Measurements from ENCODE around the gene PRELID3B.

PRELID3B gene

DNA sequence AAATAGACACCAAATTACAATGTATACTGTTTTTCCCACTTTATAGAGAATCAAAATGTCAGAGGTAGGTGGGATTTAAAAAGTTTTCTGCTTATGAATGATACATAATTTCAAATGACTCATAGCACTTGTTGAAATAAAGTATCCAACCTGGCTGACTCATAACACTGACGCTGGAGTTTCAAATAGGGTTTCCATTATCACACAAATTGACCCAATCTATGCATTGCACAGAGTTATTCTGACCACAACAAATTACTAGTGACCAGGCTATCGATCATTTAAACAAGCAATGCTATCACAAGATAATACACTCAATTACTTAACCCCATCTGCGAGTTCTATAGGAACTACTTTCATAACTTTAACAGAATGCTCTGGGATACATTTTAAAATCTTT, 31.9 kb upstream of the PRELID3B start:
- H3K27me3 ChIP-seq (replicated peaks): no peaks in the 10 kb centered on the region
- H3K4me3 ChIP-seq (ENCODE audit: low read depth, low read length): no peak overlapping the region
- no peaks in the 10 kb centered on the region for H3K36me3 ChIP-seq (replicated peaks)
- in situ Hi-C loops (cut with HindIII; ENCODE audit: low pct_ligation_motif_present, low sequenced_read_pairs): no loop called here
- no peak for DNase-seq
- H3K27ac ChIP-seq: no peak overlapping the region
- TF ChIP-seq, protein P1, sequence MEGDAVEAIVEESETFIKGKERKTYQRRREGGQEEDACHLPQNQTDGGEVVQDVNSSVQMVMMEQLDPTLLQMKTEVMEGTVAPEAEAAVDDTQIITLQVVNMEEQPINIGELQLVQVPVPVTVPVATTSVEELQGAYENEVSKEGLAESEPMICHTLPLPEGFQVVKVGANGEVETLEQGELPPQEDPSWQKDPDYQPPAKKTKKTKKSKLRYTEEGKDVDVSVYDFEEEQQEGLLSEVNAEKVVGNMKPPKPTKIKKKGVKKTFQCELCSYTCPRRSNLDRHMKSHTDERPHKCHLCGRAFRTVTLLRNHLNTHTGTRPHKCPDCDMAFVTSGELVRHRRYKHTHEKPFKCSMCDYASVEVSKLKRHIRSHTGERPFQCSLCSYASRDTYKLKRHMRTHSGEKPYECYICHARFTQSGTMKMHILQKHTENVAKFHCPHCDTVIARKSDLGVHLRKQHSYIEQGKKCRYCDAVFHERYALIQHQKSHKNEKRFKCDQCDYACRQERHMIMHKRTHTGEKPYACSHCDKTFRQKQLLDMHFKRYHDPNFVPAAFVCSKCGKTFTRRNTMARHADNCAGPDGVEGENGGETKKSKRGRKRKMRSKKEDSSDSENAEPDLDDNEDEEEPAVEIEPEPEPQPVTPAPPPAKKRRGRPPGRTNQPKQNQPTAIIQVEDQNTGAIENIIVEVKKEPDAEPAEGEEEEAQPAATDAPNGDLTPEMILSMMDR (IDR thresholded peaks at IDR 0.05; ENCODE audit: low read depth, low read length, missing control alignments): no peak

DNA sequence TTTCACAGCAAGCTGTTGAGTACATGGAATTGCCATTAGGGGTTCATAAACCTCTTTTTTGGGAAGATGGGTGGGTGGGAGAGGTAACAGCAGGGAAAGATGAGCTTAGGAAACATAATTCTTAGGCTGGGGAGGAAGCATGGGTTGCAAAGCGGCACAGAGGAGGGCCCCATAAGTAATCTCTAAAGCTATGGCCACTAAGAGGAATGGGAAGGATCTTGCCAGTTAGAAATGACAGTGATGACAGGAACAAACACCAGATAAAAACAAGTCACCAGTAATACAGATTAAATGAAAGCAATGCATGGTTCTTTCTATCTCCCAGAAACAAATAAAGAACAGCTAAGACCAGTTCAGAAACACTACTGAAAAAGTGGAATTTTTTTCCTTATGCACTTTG, 31.0 kb upstream of the PRELID3B start:
- H3K36me3 ChIP-seq (replicated peaks): no peaks in the 10 kb centered on the region
- in situ Hi-C loops (cut with HindIII; ENCODE audit: low pct_ligation_motif_present, low sequenced_read_pairs): no loop called here
- no peak for DNase-seq
- H3K27me3 ChIP-seq (replicated peaks): no peaks in the 10 kb centered on the region
- TF ChIP-seq, protein P1 (IDR thresholded peaks at IDR 0.05; ENCODE audit: low read depth, low read length, missing control alignments): no peak
- no peak overlapping the region for H3K27ac ChIP-seq
- no peak overlapping the region for H3K4me3 ChIP-seq (ENCODE audit: low read depth, low read length)

DNA sequence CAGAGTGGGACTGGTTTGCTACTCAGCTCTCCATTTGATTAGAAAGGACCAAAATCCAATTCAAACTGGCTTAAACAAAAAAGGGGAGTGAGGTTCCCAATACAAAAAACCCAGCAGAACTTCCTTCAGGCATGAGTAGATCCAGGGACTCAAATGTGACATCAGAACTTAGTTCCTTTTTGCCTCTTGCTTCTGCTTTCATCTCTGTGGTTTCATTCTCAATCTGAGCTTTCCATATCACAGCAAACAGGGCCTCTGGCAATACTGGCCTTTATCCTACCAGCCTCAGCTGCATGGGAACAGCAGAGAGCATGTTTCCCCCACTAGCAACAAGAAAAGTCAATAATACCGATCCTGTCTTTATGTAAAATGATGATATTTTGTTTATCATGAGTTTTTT, 28.6 kb upstream of the PRELID3B start:
- TF ChIP-seq, protein P1 (IDR thresholded peaks at IDR 0.05; ENCODE audit: low read depth, low read length, missing control alignments): no peak
- Histone ChIP-seq H3K27ac (no peak overlapping the region), H3K36me3 (replicated peaks) (no peaks in the 10 kb centered on the region), H3K4me3 (ENCODE audit: low read depth, low read length) (no peak overlapping the region), H3K27me3 (replicated peaks) (no peaks in the 10 kb centered on the region)
- DNase-seq: no peak
- in situ Hi-C loops (cut with HindIII; ENCODE audit: low pct_ligation_motif_present, low sequenced_read_pairs): no loop called here

DNA sequence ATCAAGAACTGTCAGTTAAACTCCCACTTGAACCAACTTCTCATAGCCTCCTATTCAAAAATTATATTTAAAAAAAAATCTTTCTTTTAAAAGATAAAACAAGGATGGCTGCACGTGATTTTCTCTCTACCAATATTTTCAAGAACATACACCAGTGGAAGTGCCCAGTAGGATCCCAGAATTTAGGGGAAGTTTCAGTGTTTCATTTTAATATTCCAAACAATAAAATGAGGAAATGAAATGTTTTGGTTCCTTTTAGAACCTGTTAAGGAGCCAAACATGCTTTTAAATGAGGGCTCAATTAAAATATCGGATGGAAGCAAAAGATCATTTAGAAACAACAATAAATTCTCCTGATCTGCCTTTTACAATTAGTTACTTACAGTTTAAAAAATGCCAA, 26.4 kb upstream of the PRELID3B start:
- Histone ChIP-seq H3K36me3 (replicated peaks) (no peaks in the 10 kb centered on the region), H3K27me3 (replicated peaks) (no peaks in the 10 kb centered on the region), H3K4me3 (ENCODE audit: low read depth, low read length) (no peak overlapping the region), H3K27ac (no peak overlapping the region)
- no peak for DNase-seq
- in situ Hi-C loops (cut with HindIII; ENCODE audit: low pct_ligation_motif_present, low sequenced_read_pairs): no loop called here
- TF ChIP-seq, protein P1 (IDR thresholded peaks at IDR 0.05; ENCODE audit: low read depth, low read length, missing control alignments): no peak

DNA sequence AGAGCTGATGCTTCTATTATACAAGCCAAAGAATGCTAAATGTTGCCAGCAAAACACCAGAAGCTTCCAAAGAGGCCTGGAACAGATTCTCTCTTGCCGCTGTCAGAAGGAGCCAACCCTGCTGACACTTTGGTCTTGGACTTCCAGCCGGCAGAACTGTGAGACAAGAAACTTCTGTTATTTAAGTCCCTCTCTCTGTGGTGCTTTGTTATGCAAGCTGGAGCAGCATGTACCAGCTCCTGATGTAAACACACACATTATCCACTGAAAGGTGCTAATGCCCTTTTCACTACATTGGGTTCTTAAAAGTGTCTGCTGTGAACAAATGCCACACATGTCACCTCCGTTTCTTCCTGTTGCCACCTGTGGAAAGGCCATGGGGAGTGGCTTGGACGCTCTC, 25.9 kb upstream of the PRELID3B start:
- H3K36me3 ChIP-seq (replicated peaks): no peaks in the 10 kb centered on the region
- in situ Hi-C loops (cut with HindIII; ENCODE audit: low pct_ligation_motif_present, low sequenced_read_pairs): no loop called here
- TF ChIP-seq, protein P1 (IDR thresholded peaks at IDR 0.05; ENCODE audit: low read depth, low read length, missing control alignments): no peak
- no peak for DNase-seq
- H3K27me3 ChIP-seq (replicated peaks): no peaks in the 10 kb centered on the region
- no peak overlapping the region for H3K27ac ChIP-seq
- H3K4me3 ChIP-seq (ENCODE audit: low read depth, low read length): no peak overlapping the region

DNA sequence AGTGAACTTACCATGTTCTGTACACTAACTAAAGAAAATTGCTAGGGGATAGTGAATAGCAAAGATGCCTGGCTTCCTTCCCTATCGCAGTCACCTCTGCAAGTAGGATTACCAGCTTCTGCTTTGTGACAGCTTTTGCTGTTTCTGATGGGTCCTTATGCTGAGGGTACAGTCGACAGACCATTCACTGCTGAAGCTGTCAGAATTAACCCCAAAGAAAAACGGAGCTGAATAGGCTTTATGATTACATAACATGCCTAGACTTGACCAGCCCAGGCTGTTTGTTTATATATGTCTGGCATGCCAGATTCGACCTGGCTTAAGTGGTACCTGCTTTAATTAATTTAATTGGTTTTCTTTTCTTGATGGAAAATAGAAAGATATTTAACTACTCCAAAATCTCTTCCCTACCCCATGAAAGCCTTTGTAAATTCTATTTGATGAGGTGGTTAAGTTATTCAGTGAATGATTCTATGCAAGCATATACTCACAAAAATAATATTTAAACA, 21.7 kb upstream of the PRELID3B start:
- H3K27ac ChIP-seq: no peak overlapping the region
- H3K27me3 ChIP-seq (replicated peaks): no peaks in the 10 kb centered on the region
- in situ Hi-C loops (cut with HindIII; ENCODE audit: low pct_ligation_motif_present, low sequenced_read_pairs): no loop called here
- DNase-seq: no peak
- H3K4me3 ChIP-seq (ENCODE audit: low read depth, low read length): no peak overlapping the region
- TF ChIP-seq, protein P1 (IDR thresholded peaks at IDR 0.05; ENCODE audit: low read depth, low read length, missing control alignments): no peak
- H3K36me3 ChIP-seq (replicated peaks): no peaks in the 10 kb centered on the region

Data from brain microvascular endothelial cell (primary cell).